WI38 (cell line): ENCODE measurements around the gene UTY.

Experiments
- H3K4me3 ChIP-seq: 2 replicates; pipeline ENCODE4 v1.5.1; 2011; ENCODE audit warnings: low read depth, mild to moderate bottlenecking, control low read depth, low read length
- TF ChIP-seq, protein P1 (sequence below): IDR thresholded peaks from 2 replicates; pipeline ENCODE4 v1.5.1; 2012; ENCODE audit warnings: low read depth, mild to moderate bottlenecking, control low read depth, low read length

The UTY gene

DNA sequence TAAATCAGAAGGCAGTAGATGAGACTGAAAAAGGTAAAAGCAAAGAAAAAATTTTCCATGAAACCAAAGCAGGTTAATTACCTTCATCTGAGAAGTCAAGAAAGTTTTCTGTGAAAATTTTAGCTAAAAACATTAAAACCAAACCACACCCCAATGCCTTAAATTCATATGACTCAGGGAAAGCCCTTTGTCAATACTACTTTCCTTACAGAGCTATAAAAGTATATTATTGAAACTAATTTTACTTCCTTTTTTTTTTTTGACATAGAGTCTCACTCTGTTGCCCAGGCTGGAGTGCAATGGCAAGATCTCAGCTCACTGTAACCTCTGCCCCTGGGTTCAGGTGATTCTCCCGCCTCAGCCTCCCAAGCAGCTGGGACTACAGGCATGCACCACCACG lies 117.2 kb downstream of the UTY start:
- H3K4me3 ChIP-seq: no peak overlapping the region
- TF ChIP-seq, protein P1, sequence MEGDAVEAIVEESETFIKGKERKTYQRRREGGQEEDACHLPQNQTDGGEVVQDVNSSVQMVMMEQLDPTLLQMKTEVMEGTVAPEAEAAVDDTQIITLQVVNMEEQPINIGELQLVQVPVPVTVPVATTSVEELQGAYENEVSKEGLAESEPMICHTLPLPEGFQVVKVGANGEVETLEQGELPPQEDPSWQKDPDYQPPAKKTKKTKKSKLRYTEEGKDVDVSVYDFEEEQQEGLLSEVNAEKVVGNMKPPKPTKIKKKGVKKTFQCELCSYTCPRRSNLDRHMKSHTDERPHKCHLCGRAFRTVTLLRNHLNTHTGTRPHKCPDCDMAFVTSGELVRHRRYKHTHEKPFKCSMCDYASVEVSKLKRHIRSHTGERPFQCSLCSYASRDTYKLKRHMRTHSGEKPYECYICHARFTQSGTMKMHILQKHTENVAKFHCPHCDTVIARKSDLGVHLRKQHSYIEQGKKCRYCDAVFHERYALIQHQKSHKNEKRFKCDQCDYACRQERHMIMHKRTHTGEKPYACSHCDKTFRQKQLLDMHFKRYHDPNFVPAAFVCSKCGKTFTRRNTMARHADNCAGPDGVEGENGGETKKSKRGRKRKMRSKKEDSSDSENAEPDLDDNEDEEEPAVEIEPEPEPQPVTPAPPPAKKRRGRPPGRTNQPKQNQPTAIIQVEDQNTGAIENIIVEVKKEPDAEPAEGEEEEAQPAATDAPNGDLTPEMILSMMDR: no peak

DNA sequence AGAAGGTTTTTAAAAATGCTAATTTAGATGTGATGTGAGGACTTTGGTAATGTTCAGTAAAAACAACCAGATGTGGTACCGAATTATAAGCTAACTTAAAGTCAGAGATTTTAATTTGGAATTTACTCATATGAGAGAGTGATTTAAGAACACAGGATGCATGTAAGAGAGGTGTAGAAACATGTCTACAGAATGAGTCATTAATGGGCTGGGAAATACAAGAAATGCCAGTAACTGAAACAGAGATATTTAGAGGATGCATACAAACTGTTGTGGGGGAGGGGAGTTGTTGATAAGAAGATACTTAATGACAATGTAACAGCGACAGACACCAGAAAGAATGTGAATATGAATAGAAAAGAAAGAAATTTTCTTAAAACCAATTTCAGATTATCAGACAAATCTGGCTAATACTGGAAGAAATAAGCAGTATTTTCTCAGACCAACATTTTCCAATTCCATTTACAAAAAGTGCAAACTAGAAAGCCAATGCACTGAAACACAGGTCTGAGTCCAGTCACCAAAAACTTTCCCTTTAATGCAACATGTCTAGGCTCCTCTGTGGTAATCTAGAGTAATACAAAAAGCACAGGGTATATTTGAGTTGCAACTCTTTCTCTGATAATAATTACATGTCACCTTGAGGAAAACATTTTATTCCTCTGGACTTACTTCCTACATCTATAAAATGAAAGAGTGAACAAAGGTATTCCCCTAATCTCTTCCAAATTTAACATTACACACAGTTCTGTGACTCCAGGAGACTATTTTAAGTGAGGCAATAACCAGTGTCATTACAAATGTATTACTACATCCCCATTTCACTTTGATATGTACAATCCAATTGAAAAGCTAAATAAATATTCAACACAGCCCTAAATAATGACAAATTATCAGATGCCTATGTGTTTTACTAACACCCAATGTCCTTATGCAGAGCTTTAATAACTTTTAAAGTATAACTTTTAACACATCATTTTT lies 117.9 kb downstream of the UTY start:
- TF ChIP-seq, protein P1: no peak
- no peak overlapping the region for H3K4me3 ChIP-seq

DNA sequence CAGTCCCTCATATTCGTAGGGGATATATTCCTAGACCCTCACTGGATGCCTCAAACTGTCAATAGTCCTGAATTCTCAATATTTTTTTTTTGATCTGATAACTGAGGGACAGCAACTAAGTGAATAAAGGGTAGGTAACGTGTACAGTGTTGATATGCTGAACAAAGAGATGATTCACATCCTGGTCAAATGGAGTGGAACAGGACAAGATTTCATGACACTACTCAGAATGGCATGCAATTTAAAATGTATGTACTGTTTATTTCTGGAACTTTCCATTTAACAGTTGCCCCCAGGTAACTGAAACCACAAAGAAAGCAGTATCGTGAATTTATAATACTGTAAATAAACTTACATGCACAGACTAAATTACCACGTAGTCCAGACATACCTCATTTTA lies 128.4 kb downstream of the UTY start:
- TF ChIP-seq, protein P1: no peak
- H3K4me3 ChIP-seq: no peak overlapping the region

DNA sequence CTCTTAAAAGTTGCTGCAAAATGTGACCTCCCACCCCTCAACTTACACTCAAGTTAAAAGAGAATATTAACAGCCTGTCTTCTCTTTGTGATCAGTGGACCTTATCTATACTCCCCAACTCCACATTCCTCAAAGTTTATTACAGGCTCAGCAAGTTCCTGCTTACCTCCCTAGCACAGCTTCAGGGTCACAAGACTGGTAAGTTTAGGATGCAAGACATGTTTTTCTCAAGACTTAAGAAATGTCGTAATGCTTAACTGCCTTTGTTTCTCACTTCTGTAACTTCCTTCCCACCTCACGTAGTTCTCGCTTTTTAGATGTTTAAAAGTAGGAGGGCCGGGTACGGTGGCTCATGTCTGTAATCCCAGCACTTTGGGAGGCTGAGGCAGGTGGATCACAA lies 132.7 kb downstream of the UTY start:
- no peak overlapping the region for H3K4me3 ChIP-seq
- TF ChIP-seq, protein P1: no peak

DNA sequence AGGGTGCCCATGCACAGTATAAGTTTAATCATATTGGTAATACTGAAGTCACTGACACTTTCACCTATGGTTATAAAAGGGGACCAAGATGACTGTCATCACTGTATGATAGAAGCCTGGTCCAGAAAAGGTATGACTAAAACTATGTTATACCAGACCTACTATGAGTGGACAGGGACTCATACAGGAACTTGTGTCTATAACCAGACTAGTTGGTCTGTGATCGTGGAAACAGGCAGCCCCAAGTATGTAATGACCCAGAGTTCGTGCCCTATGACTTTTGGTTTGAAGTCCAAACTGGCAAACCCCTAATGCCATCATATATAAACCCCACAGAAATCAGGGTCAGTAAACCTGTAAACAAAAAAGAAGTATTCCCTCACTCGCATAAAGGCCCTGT lies 134.3 kb downstream of the UTY start:
- TF ChIP-seq, protein P1: no peak

DNA sequence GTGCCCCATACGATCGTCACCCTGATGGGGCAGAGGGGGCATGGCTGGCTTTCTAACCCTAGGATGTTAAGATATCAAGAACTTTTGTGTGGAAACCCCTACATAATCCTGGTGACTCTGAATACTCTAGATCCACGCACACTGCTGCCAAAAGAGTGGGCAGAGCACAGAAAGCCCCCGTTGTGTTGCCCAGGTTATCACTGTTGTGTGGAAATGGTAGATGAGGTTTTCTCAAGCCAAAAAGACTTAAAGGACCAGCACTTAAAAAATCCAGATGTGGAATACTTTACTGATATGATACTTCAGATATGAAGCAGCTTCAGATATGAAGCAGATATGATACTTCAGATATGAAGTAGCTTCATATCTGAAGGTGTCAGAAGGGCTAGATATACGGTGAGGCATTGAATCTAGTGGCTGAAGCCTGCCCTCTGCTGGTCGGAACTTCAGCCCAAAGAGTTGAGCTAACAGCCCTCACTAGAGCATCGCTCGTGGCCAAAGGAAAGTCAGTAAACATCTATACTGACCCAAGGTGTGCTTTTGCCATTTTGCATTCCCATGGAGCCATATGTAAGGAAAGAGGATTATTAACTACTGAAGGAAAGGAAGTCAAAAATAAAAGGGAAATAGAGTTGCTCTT lies 136.4 kb downstream of the UTY start:
- no peak overlapping the region for H3K4me3 ChIP-seq
- TF ChIP-seq, protein P1: no peak

More for the DNA sequence above, 134.3 kb downstream of the UTY start:
- no peak overlapping the region for H3K4me3 ChIP-seq

DNA sequence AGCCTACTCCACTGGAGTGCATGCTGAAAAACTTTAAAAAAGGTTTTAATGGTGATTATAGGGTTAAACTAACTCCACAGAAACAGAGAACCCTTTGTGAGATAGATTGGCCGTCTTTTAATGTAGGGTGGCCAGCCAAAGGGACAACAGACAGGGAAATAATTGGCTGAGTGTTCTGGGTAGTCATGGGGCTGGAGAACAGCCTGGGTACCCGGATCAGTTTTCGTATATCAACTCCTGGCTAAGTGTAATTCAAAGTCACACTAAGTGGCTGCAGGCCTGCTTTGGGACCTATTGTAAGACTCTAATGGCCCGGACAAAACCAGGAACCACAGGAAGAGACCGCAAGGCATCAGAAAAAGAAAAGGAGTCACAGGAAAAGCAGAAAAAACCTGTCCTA lies 139.9 kb downstream of the UTY start:
- TF ChIP-seq, protein P1: no peak
- H3K4me3 ChIP-seq: no peak overlapping the region
